Measurements from ENCODE around the gene CALHM3.

Gene CALHM3

DNA sequence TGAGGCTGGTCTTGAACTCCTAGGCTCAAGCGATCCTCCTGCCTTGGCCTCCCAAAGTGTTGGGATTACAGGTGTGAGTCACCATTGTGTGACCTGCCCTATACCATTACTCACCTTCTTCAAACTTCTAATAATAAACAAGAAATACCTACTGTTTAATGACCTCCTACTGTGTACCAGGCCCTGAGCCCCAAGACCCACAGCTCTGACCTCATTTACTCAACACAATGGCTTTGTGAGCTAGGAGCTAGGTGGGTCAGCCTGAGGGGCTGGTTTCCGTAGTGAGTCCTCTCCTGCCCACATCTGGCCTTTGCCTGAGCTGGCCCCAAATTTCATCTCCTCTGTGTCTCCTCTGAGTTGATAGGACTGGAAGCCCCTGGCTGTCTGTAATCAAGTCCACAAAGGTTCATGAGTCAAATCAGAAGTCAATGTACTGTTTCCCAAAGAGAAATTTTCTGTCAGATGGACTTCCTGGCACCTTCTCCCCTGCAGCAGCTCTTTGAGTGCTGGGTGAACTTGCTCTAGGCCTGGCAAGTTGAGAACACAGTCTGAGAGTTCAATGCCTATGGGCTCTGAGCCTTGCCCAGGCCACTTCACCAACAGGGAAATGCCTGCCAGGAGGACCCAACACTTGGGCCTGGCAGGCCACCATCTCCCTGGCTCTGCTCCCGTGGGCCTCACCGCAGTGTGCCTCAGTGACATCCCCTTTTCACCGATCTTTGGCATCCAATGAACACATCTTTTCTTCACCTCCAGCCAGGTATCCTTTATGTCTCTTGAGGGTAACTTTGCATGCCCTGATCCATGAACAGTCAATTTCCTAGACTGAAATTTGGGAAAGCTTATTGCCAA lies 38.4 kb upstream of the CALHM3 start:
- Mint-ChIP-seq H3K4me1 (peaks cover 18% of the 10 kb centered on the region), H3K36me3 (ENCODE audit: low read depth) (no peaks in the 10 kb centered on the region), H3K9me3 (peaks cover 8% of the 10 kb centered on the region), H3K27ac (no peak overlapping the region), H3K4me3 (no peak overlapping the region), H3K27me3 (ENCODE audit: low read depth, poor library complexity) (peaks cover 12% of the 10 kb centered on the region)
- no peak for DNase-seq
- TF ChIP-seq, protein P1, sequence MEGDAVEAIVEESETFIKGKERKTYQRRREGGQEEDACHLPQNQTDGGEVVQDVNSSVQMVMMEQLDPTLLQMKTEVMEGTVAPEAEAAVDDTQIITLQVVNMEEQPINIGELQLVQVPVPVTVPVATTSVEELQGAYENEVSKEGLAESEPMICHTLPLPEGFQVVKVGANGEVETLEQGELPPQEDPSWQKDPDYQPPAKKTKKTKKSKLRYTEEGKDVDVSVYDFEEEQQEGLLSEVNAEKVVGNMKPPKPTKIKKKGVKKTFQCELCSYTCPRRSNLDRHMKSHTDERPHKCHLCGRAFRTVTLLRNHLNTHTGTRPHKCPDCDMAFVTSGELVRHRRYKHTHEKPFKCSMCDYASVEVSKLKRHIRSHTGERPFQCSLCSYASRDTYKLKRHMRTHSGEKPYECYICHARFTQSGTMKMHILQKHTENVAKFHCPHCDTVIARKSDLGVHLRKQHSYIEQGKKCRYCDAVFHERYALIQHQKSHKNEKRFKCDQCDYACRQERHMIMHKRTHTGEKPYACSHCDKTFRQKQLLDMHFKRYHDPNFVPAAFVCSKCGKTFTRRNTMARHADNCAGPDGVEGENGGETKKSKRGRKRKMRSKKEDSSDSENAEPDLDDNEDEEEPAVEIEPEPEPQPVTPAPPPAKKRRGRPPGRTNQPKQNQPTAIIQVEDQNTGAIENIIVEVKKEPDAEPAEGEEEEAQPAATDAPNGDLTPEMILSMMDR (IDR thresholded peaks at IDR 0.05): no peak

DNA sequence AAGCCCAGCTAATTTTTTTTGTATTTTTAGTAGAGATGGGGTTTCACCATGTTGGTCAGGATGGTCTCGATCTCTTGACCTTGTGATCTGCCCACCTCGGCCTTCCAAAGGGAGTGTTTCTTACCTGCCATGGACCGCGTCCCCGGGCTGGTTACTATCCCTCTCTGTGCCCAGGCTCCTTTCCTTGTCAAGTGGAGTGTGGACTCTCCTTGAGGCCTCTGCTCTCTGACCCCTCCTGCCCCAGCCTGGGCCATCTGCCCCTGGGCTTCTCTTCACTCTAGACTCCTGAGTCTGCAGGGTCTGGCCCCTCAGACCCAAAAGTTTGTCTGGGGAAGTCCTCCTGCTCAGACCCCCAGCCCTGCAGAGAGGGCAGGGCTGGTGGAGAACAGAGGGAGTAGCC lies 35.2 kb upstream of the CALHM3 start:
- Mint-ChIP-seq H3K4me1 (peaks cover 28% of the 10 kb centered on the region), H3K27me3 (ENCODE audit: low read depth, poor library complexity) (peaks cover 32% of the 10 kb centered on the region), H3K4me3 (no peak overlapping the region), H3K9me3 (no peaks in the 10 kb centered on the region), H3K36me3 (ENCODE audit: low read depth) (no peaks in the 10 kb centered on the region), H3K27ac (no peak overlapping the region)
- no peak for DNase-seq
- TF ChIP-seq, protein P1 (IDR thresholded peaks at IDR 0.05): no peak

DNA sequence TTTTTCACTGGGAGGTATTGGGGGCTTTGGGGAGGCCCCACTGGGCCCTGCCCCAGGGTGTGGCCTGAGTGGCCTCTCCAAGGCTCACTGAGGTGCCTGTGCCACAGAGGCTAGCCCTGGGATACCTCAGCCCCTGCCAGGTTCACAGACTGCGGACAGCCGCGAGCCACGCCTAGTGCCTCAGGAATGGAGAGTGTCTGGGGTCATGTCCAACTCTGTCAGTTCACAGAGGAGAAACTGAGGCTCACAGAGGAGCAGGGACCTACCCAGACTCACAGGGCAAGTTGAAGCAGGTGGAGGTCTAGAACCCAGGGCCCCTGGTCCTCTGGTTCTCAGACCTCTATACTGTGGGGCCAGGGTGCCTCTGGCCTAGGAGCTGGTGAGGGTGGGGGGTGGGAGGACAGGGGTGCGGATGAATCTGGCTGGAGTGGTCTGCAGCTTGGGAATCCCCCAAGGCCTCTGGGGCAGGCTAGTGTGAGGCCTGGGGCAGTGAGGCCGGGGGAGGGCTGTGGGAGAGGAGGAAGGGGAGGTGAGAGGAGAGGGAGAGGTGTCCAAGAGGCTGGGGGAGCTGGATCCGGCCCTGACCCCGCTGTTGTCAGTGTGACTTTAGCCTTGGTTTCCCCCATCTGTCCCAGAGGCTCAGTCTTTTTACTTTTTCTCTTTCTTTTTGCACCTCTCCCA lies 34.5 kb upstream of the CALHM3 start:
- H3K4me3 Mint-ChIP-seq: no peak overlapping the region
- H3K9me3 Mint-ChIP-seq: no peaks in the 10 kb centered on the region
- DNase-seq: no peak
- peaks cover 30% of the 10 kb centered on the region for H3K4me1 Mint-ChIP-seq
- H3K36me3 Mint-ChIP-seq (ENCODE audit: low read depth): no peaks in the 10 kb centered on the region
- H3K27ac Mint-ChIP-seq: no peak overlapping the region
- TF ChIP-seq, protein P1 (IDR thresholded peaks at IDR 0.05): no peak
- H3K27me3 Mint-ChIP-seq (ENCODE audit: low read depth, poor library complexity): peaks cover 35% of the 10 kb centered on the region

- Mint-ChIP-seq H3K9me3 (no peaks in the 10 kb centered on the region), H3K27ac (no peak overlapping the region), H3K36me3 (ENCODE audit: low read depth) (no peaks in the 10 kb centered on the region), H3K4me3 (no peak overlapping the region), H3K4me1 (peaks cover 38% of the 10 kb centered on the region), H3K27me3 (ENCODE audit: low read depth, poor library complexity) (peaks cover 34% of the 10 kb centered on the region)
- TF ChIP-seq, protein P1 (IDR thresholded peaks at IDR 0.05): no peak
- DNase-seq: no peak
Observed at GRCh38 chr10:103512591-103513379, 33.7 kb upstream of the CALHM3 start.

GRCh38 chr10:103512166-103512565 lies 33.1 kb upstream of the CALHM3 start:
- no peak for DNase-seq
- no peak overlapping the region for H3K27ac Mint-ChIP-seq
- no peak overlapping the region for H3K4me3 Mint-ChIP-seq
- no peaks in the 10 kb centered on the region for H3K9me3 Mint-ChIP-seq
- H3K4me1 Mint-ChIP-seq: peaks cover 44% of the 10 kb centered on the region
- no peaks in the 10 kb centered on the region for H3K36me3 Mint-ChIP-seq (ENCODE audit: low read depth)
- TF ChIP-seq, protein P1 (IDR thresholded peaks at IDR 0.05): no peak
- peaks cover 34% of the 10 kb centered on the region for H3K27me3 Mint-ChIP-seq (ENCODE audit: low read depth, poor library complexity)
